ENCODE measurements around the gene OR2T27. TPM values are rescaled to one million over a fixed set of nuclear protein-coding genes. Genes with fewer than 3 reads are reported as not detected.

Gene OR2T27
- not detected in 2 replicates for total RNA-seq

GRCh38 chr1:248655354-248655753 is at the start of gene OR2T27:
OR2T27 (minus strand) TSS chr1:248655528; CDS start chr1:248650884, 4,644 bp downstream.

GRCh38 chr1:248702714-248703113 is 47.4 kb upstream of the OR2T27 start, which contains the start of gene OR14I1:
OR14I1 (minus strand) TSS chr1:248702766.

GRCh38 chr1:248645178-248645577 is 10.2 kb downstream of the OR2T27 start, which contains the start of gene OR2T35:
OR2T35 (minus strand) TSS chr1:248645278; CDS start chr1:248639258, 6,020 bp downstream.

GRCh38 chr1:248634991-248635390 is 20.3 kb downstream of the OR2T27 start, which contains the start of gene OR2T11:
OR2T11 (minus strand) TSS chr1:248635091; CDS start chr1:248627128, 7,963 bp downstream.

Other genes starting within 250 kb of the OR2T27 start
- not detected in 2 replicates for gene OR2T2, start 209.9 kb downstream of the OR2T27 start, total RNA-seq
- not detected in 2 replicates for gene OR2T3, start 182.2 kb downstream of the OR2T27 start, total RNA-seq
- gene OR2T5, start 166.9 kb downstream of the OR2T27 start, total RNA-seq = not detected in 2 replicates
- not detected in 2 replicates for gene OR2G6, start 147.5 kb downstream of the OR2T27 start, total RNA-seq
- gene OR2T29, start 92.8 kb downstream of the OR2T27 start, total RNA-seq = not detected in 2 replicates
- gene OR2T34, start 80.8 kb downstream of the OR2T27 start, total RNA-seq = not detected in 2 replicates
- not detected in 2 replicates for gene OR2T10, start 57.8 kb downstream of the OR2T27 start, total RNA-seq
- gene OR2T11, start 20.4 kb downstream of the OR2T27 start, total RNA-seq = not detected in 2 replicates
- gene OR2T35, start 10.2 kb downstream of the OR2T27 start, total RNA-seq = not detected in 2 replicates
- not detected in 2 replicates for gene OR14I1, start 47.2 kb upstream of the OR2T27 start, total RNA-seq
- 0.19 TPM in 1 of 2 replicates, not detected in the other for gene LYPD8, start 100.2 kb upstream of the OR2T27 start, total RNA-seq
- 22.1 and 27.0 TPM in 2 replicates for gene SH3BP5L, start 170.4 kb upstream of the OR2T27 start, total RNA-seq
- 17.2 and 18.4 TPM in 2 replicates for gene ZNF672, start 182.7 kb upstream of the OR2T27 start, total RNA-seq
- gene ZNF692, start 203.6 kb upstream of the OR2T27 start, total RNA-seq = 9.4 and 18.4 TPM in 2 replicates